Keratinocyte (primary cell): Measurements from ENCODE around the gene OR4E2.

ENCODE experiments used
- EZH2 ChIP-seq: IDR thresholded peaks from one replicate; pipeline ENCODE4 v1.6.1; 2012; ENCODE audit warnings: inconsistent platforms, mild to moderate bottlenecking, low read length, moderate library complexity
- TF ChIP-seq, protein P1 (sequence below), 3 experiments: IDR thresholded peaks in 1 of 3; conservative IDR thresholded peaks in 1 of 3; optimal IDR thresholded peaks in 1 of 3; 2 replicates in 2 of 3; 3 replicates in 1 of 3; pipeline versions ENCODE3 to v1.5.1; 2011; ENCODE audit warnings: low read length in 3 of 3, mild to moderate bottlenecking in 3 of 3, moderate library complexity in 2 of 3, control low read depth in 1 of 3, inconsistent platforms in 1 of 3; ENCODE audit not compliant: insufficient read depth in 2 of 3; ENCODE audit errors: extremely low read depth in 1 of 3

DNA sequence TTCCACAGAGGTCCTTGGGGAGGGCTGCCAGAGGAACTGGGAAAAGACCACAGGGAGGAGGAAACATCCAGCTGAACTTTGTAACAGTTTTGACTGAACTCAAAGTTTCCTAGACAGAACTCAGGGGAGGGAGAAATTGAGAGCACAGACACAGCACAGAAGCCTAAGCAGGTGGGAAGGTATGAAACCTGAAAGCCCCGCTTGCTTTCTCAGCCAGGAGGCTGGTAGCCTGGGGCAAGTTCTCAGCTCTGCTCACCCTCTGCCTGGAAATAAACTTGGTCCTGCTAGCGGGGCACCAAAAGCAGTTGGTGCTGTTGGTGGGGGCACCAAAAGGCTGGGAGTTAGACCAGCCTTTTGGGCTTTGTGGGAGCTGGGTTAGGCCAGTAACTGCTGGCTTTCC, 45.9 kb downstream of the OR4E2 start:
- TF ChIP-seq, protein P1, sequence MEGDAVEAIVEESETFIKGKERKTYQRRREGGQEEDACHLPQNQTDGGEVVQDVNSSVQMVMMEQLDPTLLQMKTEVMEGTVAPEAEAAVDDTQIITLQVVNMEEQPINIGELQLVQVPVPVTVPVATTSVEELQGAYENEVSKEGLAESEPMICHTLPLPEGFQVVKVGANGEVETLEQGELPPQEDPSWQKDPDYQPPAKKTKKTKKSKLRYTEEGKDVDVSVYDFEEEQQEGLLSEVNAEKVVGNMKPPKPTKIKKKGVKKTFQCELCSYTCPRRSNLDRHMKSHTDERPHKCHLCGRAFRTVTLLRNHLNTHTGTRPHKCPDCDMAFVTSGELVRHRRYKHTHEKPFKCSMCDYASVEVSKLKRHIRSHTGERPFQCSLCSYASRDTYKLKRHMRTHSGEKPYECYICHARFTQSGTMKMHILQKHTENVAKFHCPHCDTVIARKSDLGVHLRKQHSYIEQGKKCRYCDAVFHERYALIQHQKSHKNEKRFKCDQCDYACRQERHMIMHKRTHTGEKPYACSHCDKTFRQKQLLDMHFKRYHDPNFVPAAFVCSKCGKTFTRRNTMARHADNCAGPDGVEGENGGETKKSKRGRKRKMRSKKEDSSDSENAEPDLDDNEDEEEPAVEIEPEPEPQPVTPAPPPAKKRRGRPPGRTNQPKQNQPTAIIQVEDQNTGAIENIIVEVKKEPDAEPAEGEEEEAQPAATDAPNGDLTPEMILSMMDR (optimal IDR thresholded peaks at IDR 0.05 in 1 of 3, IDR thresholded peaks at IDR 0.05 in 1 of 3, conservative IDR thresholded peaks at IDR 0.05 in 1 of 3; ENCODE audit: extremely low read depth in 1 of 3, insufficient read depth in 2 of 3, low read length in 3 of 3), result no peak
- TF ChIP-seq EZH2, result no peak
